K562 (cell line): ENCODE results near the gene PITPNM1. TPM values are rescaled to one million over a fixed set of nuclear protein-coding genes. Genes with fewer than 3 reads are reported as not detected.

Experiments
- CTBP1 ChIP-seq: fragments of 450-650 bp; IDR thresholded peaks from 2 replicates; pipeline ENCODE4 v1.6.1; 2016; ENCODE audit warnings: borderline replicate concordance
- polyA plus RNA-seq, 8 experiments: library from polyadenylated mRNA; depleted of rRNA in 4 of 8; stranded (reverse) in 5 of 8; unstranded in 3 of 8; fragments of >200 nt; fragmentation: Nextera tagmentation in 2 of 8; fragmentation: Illumina TruSeq in 1 of 8; extraction: Ambion mirVana in 2 of 8; extraction: Trizol in 1 of 8; gene quantifications; 2 replicates each; pipeline versions ENCODE4 v1.2.1 to v1.2.3, GENCODE V29; 2011 to 2014; ENCODE audit warnings: inconsistent platforms in 1 of 8, missing spikeins in 1 of 8
- total RNA-seq, 7 experiments: library from RNA; depleted of rRNA in 6 of 7; stranded (reverse); fragments of >200 nt in 6 of 7; fragmentation: Illumina TruSeq in 2 of 7; extraction: Trizol in 2 of 7; gene quantifications; 2 replicates each; pipeline versions ENCODE4 v1.2.1 to v1.2.3, GENCODE V29; 2011 to 2021; ENCODE audit warnings: low replicate concordance in 1 of 7
- TF ChIP-seq, protein P1 (sequence below): fragments of 450-650 bp; IDR thresholded peaks from 2 replicates; pipeline ENCODE4 v1.6.1; 2016; ENCODE audit warnings: mild to moderate bottlenecking, moderate library complexity
- TF ChIP-seq, protein P2 (sequence below): fragments of 450-650 bp; IDR thresholded peaks from 2 replicates; pipeline ENCODE4 v1.6.1; 2018; ENCODE audit not compliant: partially characterized antibody
- TF ChIP-seq, protein P3 (sequence below), 2 experiments: fragments of 450-650 bp; conservative IDR thresholded peaks; 2 replicates each; pipeline ENCODE4 v1.6.1; 2017; ENCODE audit warnings: mild to moderate bottlenecking in 2 of 2, moderate library complexity in 2 of 2

The PITPNM1 gene
- total and polyA plus RNA-seq, 9 of the 15 experiments (the other 6 are each of a cell fraction or from before 2014, with no cell fraction given): 0.11 to 53.7 (median 16.0) TPM

DNA sequence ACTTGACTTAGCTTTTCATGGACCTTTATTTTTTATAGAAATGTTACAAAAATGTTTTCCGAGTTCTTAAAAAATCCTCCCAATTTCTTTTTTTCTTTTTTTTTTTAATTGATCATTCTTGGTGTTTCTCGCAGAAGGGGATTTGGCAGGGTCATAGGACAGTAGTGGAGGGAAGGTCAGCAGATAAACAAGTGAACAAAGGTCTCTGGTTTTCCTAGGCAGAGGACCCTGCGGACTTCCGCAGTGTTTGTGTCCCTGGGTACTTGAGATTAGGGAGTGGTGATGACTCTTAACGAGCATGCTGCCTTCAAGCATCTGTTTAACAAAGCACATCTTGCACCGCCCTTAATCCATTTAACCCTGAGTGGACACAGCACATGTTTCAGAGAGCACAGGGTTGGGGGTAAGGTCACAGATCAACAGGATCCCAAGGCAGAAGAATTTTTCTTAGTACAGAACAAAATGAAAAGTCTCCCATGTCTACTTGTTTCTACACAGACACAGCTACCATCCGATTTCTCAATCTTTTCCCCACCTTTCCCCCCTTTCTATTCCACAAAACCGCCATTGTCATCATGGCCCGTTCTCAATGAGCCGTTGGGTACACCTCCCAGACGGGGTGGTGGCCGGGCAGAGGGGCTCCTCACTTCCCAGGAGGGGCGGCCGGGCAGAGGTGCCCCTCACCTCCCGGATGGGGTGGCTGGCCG is 27.7 kb downstream of the PITPNM1 start (continued):
- TF ChIP-seq, protein P1, sequence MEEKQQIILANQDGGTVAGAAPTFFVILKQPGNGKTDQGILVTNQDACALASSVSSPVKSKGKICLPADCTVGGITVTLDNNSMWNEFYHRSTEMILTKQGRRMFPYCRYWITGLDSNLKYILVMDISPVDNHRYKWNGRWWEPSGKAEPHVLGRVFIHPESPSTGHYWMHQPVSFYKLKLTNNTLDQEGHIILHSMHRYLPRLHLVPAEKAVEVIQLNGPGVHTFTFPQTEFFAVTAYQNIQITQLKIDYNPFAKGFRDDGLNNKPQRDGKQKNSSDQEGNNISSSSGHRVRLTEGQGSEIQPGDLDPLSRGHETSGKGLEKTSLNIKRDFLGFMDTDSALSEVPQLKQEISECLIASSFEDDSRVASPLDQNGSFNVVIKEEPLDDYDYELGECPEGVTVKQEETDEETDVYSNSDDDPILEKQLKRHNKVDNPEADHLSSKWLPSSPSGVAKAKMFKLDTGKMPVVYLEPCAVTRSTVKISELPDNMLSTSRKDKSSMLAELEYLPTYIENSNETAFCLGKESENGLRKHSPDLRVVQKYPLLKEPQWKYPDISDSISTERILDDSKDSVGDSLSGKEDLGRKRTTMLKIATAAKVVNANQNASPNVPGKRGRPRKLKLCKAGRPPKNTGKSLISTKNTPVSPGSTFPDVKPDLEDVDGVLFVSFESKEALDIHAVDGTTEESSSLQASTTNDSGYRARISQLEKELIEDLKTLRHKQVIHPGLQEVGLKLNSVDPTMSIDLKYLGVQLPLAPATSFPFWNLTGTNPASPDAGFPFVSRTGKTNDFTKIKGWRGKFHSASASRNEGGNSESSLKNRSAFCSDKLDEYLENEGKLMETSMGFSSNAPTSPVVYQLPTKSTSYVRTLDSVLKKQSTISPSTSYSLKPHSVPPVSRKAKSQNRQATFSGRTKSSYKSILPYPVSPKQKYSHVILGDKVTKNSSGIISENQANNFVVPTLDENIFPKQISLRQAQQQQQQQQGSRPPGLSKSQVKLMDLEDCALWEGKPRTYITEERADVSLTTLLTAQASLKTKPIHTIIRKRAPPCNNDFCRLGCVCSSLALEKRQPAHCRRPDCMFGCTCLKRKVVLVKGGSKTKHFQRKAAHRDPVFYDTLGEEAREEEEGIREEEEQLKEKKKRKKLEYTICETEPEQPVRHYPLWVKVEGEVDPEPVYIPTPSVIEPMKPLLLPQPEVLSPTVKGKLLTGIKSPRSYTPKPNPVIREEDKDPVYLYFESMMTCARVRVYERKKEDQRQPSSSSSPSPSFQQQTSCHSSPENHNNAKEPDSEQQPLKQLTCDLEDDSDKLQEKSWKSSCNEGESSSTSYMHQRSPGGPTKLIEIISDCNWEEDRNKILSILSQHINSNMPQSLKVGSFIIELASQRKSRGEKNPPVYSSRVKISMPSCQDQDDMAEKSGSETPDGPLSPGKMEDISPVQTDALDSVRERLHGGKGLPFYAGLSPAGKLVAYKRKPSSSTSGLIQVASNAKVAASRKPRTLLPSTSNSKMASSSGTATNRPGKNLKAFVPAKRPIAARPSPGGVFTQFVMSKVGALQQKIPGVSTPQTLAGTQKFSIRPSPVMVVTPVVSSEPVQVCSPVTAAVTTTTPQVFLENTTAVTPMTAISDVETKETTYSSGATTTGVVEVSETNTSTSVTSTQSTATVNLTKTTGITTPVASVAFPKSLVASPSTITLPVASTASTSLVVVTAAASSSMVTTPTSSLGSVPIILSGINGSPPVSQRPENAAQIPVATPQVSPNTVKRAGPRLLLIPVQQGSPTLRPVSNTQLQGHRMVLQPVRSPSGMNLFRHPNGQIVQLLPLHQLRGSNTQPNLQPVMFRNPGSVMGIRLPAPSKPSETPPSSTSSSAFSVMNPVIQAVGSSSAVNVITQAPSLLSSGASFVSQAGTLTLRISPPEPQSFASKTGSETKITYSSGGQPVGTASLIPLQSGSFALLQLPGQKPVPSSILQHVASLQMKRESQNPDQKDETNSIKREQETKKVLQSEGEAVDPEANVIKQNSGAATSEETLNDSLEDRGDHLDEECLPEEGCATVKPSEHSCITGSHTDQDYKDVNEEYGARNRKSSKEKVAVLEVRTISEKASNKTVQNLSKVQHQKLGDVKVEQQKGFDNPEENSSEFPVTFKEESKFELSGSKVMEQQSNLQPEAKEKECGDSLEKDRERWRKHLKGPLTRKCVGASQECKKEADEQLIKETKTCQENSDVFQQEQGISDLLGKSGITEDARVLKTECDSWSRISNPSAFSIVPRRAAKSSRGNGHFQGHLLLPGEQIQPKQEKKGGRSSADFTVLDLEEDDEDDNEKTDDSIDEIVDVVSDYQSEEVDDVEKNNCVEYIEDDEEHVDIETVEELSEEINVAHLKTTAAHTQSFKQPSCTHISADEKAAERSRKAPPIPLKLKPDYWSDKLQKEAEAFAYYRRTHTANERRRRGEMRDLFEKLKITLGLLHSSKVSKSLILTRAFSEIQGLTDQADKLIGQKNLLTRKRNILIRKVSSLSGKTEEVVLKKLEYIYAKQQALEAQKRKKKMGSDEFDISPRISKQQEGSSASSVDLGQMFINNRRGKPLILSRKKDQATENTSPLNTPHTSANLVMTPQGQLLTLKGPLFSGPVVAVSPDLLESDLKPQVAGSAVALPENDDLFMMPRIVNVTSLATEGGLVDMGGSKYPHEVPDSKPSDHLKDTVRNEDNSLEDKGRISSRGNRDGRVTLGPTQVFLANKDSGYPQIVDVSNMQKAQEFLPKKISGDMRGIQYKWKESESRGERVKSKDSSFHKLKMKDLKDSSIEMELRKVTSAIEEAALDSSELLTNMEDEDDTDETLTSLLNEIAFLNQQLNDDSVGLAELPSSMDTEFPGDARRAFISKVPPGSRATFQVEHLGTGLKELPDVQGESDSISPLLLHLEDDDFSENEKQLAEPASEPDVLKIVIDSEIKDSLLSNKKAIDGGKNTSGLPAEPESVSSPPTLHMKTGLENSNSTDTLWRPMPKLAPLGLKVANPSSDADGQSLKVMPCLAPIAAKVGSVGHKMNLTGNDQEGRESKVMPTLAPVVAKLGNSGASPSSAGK: peak; percentile 61; the same call in 1 of the 2 replicates
- TF ChIP-seq, protein P2, sequence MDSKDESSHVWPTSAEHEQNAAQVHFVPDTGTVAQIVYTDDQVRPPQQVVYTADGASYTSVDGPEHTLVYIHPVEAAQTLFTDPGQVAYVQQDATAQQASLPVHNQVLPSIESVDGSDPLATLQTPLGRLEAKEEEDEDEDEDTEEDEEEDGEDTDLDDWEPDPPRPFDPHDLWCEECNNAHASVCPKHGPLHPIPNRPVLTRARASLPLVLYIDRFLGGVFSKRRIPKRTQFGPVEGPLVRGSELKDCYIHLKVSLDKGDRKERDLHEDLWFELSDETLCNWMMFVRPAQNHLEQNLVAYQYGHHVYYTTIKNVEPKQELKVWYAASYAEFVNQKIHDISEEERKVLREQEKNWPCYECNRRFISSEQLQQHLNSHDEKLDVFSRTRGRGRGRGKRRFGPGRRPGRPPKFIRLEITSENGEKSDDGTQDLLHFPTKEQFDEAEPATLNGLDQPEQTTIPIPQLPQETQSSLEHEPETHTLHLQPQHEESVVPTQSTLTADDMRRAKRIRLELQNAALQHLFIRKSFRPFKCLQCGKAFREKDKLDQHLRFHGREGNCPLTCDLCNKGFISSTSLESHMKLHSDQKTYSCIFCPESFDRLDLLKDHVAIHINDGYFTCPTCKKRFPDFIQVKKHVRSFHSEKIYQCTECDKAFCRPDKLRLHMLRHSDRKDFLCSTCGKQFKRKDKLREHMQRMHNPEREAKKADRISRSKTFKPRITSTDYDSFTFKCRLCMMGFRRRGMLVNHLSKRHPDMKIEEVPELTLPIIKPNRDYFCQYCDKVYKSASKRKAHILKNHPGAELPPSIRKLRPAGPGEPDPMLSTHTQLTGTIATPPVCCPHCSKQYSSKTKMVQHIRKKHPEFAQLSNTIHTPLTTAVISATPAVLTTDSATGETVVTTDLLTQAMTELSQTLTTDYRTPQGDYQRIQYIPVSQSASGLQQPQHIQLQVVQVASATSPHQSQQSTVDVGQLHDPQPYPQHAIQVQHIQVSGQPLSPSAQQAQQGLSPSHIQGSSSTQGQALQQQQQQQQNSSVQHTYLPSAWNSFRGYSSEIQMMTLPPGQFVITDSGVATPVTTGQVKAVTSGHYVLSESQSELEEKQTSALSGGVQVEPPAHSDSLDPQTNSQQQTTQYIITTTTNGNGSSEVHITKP: peak; percentile 52
- TF ChIP-seq, protein P3, sequence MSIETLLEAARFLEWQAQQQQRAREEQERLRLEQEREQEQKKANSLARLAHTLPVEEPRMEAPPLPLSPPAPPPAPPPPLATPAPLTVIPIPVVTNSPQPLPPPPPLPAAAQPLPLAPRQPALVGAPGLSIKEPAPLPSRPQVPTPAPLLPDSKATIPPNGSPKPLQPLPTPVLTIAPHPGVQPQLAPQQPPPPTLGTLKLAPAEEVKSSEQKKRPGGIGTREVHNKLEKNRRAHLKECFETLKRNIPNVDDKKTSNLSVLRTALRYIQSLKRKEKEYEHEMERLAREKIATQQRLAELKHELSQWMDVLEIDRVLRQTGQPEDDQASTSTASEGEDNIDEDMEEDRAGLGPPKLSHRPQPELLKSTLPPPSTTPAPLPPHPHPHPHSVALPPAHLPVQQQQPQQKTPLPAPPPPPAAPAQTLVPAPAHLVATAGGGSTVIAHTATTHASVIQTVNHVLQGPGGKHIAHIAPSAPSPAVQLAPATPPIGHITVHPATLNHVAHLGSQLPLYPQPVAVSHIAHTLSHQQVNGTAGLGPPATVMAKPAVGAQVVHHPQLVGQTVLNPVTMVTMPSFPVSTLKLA (conservative IDR thresholded peaks at IDR 0.05): peak; percentile 71 to 78
- 0 out of 2 replicates have a peak, but pooled peaks have one; percentile 20 for TF ChIP-seq CTBP1
